Osteoblast (primary cell): Measurements from ENCODE around the gene CSRNP2. TPM values are rescaled to one million over a fixed set of nuclear protein-coding genes. Genes with fewer than 3 reads are reported as not detected.
"Not testable (repeated sequence)": the region's sequence is repeated elsewhere in the genome, so short reads cannot be mapped to it uniquely, and the experiment has no call there.

Experiments used
- DNase-seq: peaks from one replicate; pipeline ENCODE4 v3.0.0; 2011; ENCODE audit warnings: low spot score, mixed read lengths; ENCODE audit not compliant: insufficient read length; ENCODE audit errors: missing footprints
- H2AFZ ChIP-seq: 2 replicates; pipeline ENCODE4 v1.6.0; 2011; ENCODE audit warnings: mild to moderate bottlenecking, low read length
- H3K27ac ChIP-seq: 2 replicates; pipeline ENCODE4 v1.5.1; 2011; ENCODE audit warnings: mild to moderate bottlenecking, low read depth, low read length, moderate library complexity
- H3K27me3 ChIP-seq: 2 replicates; pipeline ENCODE4 v1.6.0; 2012; ENCODE audit warnings: mild to moderate bottlenecking, control low read depth, inconsistent platforms, low read length, moderate library complexity; ENCODE audit not compliant: insufficient read depth
- H3K36me3 ChIP-seq: 2 replicates; pipeline ENCODE4 v1.5.1; 2011; ENCODE audit warnings: mild to moderate bottlenecking, low read length, control low read depth, moderate library complexity; ENCODE audit not compliant: insufficient read depth
- H3K4me1 ChIP-seq: 2 replicates; pipeline ENCODE4 v1.5.1; 2011; ENCODE audit warnings: mild to moderate bottlenecking, low read length, control low read depth, moderate library complexity; ENCODE audit not compliant: insufficient read depth
- H3K4me2 ChIP-seq: 2 replicates; pipeline ENCODE4 v1.6.0; 2011; ENCODE audit warnings: mild to moderate bottlenecking, low read length; ENCODE audit not compliant: insufficient read depth
- H3K4me3 ChIP-seq: fragments of 200-600 bp; sonication (generic); 3 replicates; pipeline ENCODE4 v1.5.1; 2012; ENCODE audit warnings: mild to moderate bottlenecking, low read length, inconsistent platforms; ENCODE audit not compliant: insufficient read depth
- H3K79me2 ChIP-seq: 2 replicates; pipeline ENCODE4 v1.6.0; 2012; ENCODE audit warnings: mild to moderate bottlenecking, low read length, control low read depth, inconsistent platforms; ENCODE audit not compliant: insufficient read depth
- H3K9me3 ChIP-seq: 2 replicates; pipeline ENCODE4 v1.5.1; 2011; ENCODE audit warnings: low read depth, low read length, control low read depth
- H4K20me1 ChIP-seq: 2 replicates; pipeline ENCODE4 v1.6.0; 2012; ENCODE audit warnings: mild to moderate bottlenecking, low read length, control low read depth; ENCODE audit not compliant: insufficient read depth
- CTCF ChIP-seq: IDR thresholded peaks from 2 replicates; pipeline ENCODE4 v1.5.1; 2011; ENCODE audit warnings: mild to moderate bottlenecking, low read depth, low read length, moderate library complexity; ENCODE audit errors: extremely low read depth
- total RNA-seq: library from RNA; depleted of rRNA; stranded (reverse); fragments of >200 nt; gene quantifications from 2 replicates; pipeline ENCODE4 v1.2.3, GENCODE V29; 2012

The CSRNP2 gene
- total RNA-seq, 1 donor: 30.0 TPM

DNA sequence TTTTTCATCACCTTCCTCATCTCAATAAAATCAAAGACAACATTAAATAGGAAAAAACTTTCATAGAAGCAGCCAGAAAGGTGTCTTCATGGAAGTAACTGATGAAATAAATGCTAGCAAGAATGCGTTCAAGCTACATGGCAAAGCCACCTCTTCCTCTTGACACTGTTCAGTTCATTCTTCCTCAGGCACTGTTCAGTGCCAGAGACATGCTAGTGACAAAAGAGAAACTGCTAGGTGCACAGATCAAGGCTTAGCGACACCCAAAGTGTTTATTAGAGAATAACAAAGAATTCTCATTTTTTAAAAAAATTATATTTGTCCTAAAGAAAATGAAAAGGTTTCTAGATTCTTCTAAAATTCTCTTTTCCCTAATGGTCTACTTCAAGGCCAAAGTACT is 64.4 kb downstream of the CSRNP2 start:
- TF ChIP-seq CTCF: no peak
- Histone ChIP-seq H3K79me2 (peaks cover 92% of the 10 kb centered on the region), H3K27me3 (no peaks in the 10 kb centered on the region), H3K4me3 (no peak overlapping the region), H3K36me3 (no peaks in the 10 kb centered on the region), H3K9me3 (no peaks in the 10 kb centered on the region), H3K27ac (no peak overlapping the region), H4K20me1 (peaks cover 19% of the 10 kb centered on the region), H2AFZ (no peak overlapping the region), H3K4me1 (peaks cover 8% of the 10 kb centered on the region), H3K4me2 (no peak overlapping the region)
- DNase-seq: no peak

DNA sequence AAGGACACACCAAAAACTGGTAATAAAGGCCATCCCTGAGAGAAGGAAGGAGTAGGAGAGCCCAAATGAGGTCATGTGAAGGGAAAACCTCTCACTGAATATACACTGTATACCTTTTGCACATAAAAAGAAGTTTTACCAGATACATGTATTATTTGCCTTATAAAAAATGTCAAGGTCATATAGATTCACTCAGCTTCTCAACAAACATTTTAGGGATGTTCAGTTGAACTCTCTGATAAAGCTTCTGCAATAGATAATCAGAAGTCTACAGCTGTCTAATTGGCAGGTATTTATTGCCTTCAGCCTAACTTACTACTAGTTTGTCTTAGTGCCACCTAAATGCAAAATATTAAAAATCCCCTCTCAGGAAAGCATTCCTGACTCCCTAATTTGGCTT is 65.9 kb downstream of the CSRNP2 start:
- DNase-seq: no peak
- TF ChIP-seq CTCF: no peak
- no peak overlapping the region for H3K4me3 ChIP-seq
- no peaks in the 10 kb centered on the region for H3K27me3 ChIP-seq
- peaks cover 23% of the 10 kb centered on the region for H4K20me1 ChIP-seq
- H3K9me3 ChIP-seq: no peaks in the 10 kb centered on the region
- peaks cover 92% of the 10 kb centered on the region for H3K79me2 ChIP-seq
- no peak overlapping the region for H2AFZ ChIP-seq
- H3K36me3 ChIP-seq: no peaks in the 10 kb centered on the region
- no peak overlapping the region for H3K27ac ChIP-seq
- no peak overlapping the region for H3K4me2 ChIP-seq
- H3K4me1 ChIP-seq: no peaks in the 10 kb centered on the region

DNA sequence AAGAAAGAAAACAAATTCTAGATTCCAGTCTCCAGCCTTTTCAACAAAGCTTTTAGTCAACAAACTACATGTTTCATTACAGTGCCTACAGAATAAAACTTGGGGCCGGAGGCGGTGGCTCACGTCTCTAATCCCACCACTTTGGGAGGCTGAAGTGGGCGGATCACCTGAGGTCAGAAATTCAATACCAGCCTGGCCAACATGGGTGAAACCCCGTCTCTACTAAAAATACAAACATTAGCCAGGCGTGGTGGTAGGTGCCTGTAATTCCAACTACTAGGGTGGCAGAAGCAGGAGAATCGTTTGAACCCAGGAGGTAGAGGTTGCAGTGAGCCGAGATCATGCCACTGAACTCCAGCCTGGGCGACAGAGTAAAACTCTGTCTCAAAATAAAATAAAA is 68.9 kb downstream of the CSRNP2 start:
- H3K4me2 ChIP-seq, DNase-seq, H3K36me3 ChIP-seq, H3K4me1 ChIP-seq, H2AFZ ChIP-seq, H3K27me3 ChIP-seq, H3K9me3 ChIP-seq, H3K4me3 ChIP-seq, H3K27ac ChIP-seq: not testable (repeated sequence)
- Histone ChIP-seq H3K79me2 (peaks cover 89% of the 10 kb centered on the region), H4K20me1 (peaks cover 21% of the 10 kb centered on the region)

DNA sequence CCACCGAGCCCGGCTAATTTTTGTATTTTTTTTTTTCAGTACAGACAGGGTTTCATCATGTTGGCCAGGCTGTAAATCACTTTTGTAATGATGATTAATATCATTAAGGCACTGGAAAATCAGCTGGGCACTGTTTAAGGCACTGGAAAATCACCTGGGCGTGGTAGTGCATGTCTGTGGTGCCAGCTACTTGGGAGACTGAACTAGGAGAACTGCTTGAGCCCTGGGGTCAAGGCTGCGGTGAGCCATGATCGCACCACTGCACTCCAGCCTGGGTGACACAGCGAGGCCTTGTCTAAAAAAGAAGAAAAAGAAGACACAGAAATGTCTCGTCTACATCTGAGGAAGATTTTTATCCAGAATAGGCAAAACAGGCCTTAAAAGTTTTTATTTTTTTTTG is 70.0 kb downstream of the CSRNP2 start:
- no peak overlapping the region for H3K4me3 ChIP-seq
- H3K27me3 ChIP-seq: no peaks in the 10 kb centered on the region
- peaks cover under 1% of the 10 kb centered on the region for H3K36me3 ChIP-seq
- no peak for TF ChIP-seq CTCF
- H3K79me2 ChIP-seq: peaks cover 87% of the 10 kb centered on the region
- H2AFZ ChIP-seq: no peak overlapping the region
- no peak overlapping the region for H3K27ac ChIP-seq
- no peak overlapping the region for H3K4me2 ChIP-seq
- peak; percentile 34 for DNase-seq
- H3K9me3 ChIP-seq: no peaks in the 10 kb centered on the region
- H3K4me1 ChIP-seq: peaks cover 10% of the 10 kb centered on the region
- H4K20me1 ChIP-seq: peaks cover 17% of the 10 kb centered on the region
